Dedifferentiated amniotic fluid mesenchymal stem cell (primary cell): Measurements from ENCODE around the gene STARD7.

ENCODE experiments used
- DNase-seq: peaks from one replicate; pipeline ENCODE4 v3.0.0-alpha.2; 2016; ENCODE audit errors: extremely low spot score

Gene STARD7

DNA sequence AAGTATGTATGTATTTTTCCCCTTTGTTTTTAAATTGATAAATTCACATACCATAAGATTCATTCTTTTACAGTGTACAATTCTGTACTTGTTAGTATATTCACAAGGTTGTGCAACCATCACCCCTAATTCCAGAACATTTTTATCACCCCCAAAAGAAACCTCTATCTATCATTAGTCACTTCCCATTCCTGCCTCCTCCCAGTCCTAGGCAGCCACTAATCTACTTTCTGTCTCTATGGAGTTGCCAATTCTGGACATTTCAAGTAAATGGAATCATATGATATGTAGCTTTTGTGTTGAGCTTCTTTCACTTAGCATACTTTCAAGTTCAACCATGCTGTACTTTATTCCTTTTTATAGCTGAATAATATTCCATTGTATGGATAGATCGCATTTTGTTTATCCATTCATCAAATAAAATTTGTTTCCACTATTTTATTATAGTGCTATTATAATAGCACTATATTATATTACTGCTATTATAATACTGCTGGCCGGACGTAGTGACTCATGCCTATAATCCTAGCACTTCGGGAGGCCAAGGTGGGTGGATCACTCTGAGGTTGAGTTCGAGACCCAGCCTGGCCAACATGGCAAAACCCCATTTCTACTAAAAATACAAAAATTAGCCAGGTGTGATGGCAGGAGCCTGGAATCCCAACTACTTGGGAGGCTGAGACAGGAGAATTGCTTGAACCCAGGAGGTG lies 10.9 kb downstream of the STARD7 start:
- DNase-seq, result no peak

DNA sequence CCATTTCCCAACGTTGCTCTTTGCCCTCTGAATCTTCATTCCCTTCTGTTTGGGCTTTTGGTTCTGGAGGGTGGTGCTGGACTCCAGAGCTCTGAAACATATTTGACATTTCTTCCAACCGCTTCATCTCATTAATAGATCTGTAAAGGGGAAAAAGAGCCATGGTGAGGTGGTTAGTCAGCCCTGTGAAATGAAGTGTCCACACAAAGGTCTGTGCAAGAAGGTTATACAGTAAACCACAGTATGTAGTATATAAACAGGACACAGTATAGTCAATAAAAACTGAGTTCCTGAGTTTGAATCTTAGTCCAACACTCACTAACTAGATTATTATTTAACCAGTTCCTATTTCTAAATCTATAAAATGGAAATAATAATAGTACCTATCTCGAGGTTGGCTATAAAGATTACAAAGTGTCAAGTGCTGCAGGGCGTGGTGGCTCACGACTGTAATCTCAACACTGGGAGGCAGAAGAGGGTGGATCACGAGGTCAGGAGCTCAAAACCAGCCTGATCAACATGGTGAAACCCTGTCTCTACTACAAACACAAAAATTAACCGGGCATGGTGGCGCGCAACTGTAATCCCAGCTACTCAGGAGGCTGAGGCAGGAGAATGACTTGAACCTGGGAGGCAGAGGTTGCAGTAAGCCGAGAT lies 13.1 kb downstream of the STARD7 start:
- DNase-seq, result no peak

DNA sequence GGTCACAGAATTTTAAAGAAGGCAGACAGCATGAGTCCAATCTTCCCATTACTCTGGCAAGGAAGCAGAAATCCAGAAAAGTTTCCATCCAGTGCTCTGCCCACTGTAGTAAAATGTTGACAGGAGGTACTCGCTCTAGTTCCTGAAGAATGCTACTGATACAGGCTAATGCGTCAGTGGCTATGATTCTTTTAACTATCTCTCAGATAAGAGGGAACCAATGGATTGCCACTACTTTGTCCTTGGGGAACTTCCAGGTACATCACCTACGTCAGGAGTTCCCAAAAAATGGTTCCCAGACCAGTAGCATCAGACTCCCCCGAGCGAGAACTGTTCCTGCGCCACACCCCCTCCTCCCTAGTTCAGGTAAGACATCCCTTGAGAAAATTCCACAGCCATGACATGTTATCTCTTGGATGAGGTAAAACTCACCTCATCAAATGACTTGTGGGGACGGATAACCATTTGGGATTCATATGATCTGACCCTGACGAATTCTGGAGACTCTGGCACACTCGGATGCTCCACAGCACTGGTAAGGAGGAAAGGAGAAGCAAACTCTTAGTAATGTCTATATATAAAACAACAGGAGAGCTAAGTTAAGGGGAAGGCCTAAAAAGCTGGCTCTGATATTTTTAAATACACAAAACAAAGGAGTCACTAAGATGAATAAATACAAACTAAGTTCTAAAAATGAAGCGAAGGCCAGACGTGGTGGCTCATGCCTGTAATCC lies 16.5 kb downstream of the STARD7 start:
- DNase-seq, result no peak

DNA sequence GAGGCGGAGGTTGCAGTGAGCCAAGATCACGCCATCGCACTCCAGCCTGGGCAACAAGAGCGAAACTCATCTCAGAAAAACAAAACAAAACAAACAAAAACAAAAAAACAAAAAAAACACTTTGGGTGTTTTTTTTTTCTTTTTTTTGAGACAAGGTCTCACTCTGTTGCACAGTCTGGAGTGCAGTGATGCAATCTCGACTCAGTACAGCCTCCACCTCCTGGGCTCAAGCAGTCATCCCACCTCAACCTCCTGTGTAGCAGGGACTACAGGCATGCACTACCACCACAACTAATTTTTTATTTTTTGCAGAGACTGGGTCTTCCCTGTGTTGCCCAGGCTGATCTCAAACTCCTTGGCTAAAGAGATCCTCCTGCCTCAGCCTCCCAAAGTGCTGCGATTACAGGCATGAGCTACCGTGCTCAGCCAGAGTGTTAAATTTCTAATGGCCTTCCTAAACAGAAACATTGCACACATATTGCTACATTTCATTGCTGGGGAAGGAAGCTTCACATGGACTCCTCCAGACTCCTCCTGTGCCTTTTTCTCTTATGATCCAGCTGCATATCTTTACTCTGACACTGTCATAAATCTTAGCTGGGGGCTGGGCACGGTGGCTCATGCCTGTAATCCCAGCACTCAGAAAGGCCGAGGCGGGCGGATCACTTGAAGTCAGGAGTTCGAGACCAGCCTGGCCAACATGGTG lies 19.7 kb downstream of the STARD7 start:
- DNase-seq, result no peak

DNA sequence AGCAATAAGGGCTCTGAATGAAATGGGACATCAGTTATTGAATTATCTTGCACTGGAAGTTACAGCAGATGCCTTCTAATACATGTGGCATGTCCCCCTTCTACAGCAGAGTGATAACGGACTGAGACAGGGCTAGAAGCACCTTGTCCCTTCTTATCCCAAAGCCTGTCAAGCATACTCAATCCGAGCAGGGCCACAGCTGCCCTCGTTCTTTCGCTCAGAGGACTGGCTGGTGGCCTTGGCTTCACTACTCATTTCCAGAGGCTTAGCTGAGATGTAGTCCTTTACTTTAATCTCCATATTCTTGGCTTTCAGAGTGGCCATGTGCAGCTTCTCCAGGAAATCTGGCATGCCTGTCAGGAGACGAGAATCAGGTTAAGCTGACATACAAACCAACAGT lies 22.1 kb downstream of the STARD7 start:
- DNase-seq, result no peak

DNA sequence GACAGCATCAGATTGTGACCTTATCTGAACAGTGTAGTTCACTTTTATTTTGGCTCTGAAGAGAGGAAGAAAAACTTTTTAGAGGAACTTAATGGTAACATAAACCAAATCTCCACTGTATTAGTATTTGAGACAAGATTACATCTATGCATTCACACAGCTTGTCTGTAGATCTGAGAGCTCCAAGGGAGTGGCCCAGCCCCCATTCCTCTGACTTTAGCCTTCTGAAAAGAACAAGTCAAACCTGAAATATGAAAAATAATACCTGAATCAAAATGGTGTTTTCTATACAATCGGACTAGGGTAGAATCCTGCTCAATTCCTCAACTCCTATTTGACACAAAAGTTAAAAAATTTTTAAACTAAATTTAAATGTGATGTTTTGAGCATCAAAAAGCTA lies 23.1 kb downstream of the STARD7 start:
- no peak for DNase-seq

DNA sequence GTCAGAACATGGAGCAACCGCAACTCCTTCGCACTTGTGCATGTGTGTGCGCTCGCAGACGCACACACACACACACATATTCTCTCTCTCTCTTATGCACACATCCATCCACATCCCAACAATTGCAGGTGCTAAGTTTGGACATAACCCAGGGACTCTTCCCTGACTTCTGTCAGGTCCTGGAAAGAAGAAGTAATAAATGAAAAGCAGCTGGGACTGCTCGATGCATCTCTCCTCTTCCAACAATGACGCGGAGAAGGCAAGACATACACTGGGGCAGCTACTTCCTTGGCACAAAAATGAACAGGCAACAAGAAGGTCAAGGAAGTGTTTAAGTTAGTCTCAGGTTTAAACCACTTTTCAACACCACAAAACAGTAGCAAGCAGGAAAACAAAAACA lies 23.6 kb downstream of the STARD7 start:
- DNase-seq, result no peak

DNA sequence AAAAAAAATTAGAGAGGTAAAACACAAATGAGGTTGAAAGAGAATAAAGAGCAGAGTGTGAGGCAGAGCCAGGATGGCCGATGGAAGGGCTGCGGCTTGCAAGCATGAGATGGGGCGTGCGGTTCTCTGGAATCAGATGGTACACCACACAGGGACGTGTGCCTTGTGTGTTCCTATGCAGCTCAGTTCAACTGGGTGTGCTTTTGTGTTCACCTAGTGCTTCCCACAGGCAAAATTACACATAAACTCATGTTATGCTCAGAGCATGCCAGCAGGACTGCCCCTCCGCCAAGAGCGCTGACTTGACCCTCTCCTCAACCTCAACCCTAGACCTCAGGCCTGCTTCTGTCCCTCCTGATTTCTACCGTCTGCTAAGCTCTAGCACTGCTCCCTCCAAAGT lies 24.4 kb downstream of the STARD7 start:
- no peak for DNase-seq

DNA sequence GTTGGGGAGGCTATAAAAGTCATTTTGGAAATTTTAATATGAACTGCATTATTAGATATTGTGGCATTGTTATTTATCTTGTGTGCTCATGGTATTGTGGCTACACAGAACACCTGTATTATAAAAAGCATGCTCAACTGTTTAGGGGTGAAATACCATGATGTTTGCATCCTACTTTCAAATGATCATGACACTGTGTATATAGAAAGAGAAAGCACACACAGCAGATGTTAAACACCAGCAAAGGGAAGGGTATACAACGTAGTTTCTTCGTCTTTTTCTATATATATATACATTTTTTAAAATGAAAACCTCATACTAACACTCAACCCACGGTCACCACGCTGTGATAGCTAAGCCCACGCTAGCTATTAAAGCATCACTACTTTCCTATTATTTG lies 27.1 kb downstream of the STARD7 start:
- no peak for DNase-seq

DNA sequence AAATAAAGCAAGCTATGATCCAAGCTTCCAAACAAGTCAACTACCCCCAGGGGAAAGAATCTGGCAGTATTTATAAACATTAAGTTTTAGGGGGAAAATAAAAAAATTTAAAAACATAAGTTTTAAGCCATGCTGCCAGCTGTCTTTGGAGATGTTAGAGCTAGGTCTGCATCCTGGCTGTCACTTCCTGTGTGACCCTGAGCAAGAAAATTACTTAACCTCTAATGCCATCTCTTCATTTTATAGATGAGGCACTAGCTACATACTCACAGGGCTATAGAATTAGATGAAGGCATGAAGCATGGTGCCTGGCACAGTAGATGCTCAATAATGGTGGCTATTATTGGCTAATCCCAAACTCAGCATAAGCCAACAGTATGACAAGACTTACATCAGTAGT lies 28.1 kb downstream of the STARD7 start:
- DNase-seq, result no peak

DNA sequence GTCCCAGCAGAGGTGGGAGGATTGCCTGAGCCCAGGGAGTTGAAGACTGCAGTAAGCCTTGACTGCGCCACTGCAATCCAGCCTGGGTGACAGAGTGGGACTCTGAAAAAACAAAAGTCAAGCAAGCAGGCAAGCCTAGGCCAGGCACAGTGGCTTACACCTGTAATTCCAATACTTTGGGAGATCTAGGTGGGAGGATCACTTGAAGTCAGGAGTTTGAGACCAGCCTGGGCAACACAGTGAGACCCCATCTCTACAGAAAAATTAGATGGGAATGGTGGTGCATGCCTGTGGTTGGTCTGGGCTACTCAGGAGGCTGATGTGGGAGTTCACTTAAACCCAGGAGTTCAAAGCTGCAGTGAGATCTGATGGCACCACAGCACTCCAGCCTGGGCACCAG lies 28.6 kb downstream of the STARD7 start:
- no peak for DNase-seq

DNA sequence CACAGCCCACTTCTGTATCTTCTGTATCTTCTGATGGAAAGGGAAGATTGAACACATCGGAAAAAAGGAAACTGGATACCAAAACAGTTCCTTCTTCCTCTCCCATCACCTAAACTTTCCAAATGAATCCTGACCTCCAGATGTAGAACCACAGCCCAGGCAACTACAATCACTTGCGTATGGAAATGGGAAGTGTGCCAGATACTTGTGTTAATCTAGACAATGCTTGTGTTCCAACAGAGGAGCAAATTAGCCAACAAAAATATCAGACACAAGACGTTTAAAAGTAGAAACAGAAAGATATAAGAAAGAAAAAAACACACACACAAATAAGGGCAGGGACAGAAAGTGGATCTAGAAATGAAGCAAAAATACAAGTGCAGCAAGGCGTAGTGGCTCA lies 32.0 kb downstream of the STARD7 start:
- no peak for DNase-seq

DNA sequence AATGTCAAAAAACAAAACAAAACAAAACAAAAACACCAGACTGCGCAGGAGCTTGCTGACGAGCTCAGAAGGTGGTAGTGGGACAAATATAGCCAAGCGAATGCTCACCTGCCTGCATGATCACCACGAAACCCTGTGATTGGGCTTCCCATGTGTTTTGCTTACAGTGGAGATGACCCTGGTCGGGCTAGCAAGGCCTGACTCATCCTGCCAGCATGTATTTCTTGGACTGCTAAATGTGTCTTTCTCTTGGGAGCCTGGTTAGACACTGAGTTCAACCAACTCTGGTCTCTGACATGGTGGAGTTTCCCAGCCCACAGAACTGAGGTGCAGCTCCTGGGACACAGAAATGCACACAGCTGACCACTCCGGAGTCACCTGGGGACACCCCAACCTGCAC lies 32.7 kb downstream of the STARD7 start:
- DNase-seq, result no peak

DNA sequence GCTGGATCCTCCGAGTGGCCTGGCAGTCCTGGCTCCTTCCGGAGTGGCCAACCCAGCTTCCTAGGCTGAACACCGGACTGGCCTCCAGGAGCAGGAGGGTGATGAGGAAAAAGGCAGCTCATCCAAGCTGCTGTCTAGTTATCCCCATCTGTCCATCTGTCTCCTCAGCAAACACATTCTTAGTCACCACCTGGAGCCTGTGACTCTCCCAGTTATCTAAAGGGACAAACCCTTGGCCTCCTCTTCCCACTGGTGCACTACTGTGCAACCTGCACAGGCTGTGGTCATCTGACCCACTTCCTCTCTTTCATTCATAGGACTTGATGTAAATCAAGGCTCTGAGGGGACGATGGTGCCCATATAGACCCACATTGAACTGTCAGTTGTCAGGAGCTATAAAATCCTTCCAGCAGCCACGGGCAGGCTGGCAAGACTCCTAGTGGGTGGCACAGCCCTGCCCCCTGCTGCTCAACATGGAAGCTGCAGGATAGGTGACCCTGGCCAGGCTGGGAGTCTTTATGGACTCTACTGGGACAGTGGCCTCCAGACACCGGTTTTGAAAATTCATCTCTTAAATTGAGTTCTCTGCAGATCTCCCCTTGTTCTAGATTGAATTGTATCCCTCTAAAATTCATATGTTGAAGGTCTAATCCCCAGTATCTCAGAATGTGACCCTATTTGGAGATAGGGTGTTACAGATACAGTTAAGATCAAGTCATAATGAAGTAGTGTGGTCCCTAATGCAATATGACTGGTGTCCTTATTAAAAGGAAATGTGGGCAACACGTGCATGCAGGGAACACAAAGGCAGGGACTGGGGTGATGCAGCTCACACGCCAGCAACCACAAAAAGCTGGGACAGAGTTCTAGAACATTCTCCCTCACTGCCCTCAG lies 34.1 kb downstream of the STARD7 start:
- peak; percentile 41 for DNase-seq

DNA sequence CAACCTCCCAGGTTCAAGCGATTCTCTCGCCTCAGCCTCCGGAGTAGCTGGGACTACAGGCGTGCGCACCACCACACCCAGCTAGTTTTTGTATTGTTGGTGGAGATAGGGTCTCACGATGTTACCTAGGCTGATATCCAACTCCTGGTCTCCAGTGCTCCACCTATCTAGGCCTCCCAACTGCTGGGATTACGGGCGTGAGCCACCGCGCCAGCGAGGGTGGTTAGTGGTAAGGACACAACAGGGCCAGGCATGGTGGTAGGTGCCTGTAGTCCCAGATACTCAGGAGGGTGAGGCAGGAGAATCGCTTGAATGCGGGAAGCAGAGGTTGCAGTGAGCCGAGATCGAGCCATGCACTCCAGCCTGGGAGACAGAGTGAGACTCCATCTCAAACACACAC lies 36.8 kb downstream of the STARD7 start:
- DNase-seq, result no peak

DNA sequence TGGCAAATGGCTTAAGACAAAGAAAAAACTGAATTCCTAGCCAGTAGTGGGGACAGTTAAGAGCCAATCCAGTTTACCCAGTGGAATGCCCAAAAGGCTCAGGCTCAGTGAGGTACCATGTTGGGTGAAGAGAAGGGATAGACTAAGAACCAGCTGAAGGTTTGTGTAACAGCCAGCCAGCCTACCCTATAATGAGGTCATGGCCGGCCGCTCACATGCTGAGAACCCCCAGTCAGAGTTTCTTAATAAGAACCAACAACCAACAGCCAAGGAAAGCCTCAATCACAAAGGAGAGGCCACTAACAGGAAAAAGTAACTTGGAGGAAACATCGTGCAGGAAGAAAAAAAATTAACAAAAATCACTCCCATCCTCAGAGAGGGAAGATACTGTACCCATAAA lies 38.0 kb downstream of the STARD7 start:
- no peak for DNase-seq

DNA sequence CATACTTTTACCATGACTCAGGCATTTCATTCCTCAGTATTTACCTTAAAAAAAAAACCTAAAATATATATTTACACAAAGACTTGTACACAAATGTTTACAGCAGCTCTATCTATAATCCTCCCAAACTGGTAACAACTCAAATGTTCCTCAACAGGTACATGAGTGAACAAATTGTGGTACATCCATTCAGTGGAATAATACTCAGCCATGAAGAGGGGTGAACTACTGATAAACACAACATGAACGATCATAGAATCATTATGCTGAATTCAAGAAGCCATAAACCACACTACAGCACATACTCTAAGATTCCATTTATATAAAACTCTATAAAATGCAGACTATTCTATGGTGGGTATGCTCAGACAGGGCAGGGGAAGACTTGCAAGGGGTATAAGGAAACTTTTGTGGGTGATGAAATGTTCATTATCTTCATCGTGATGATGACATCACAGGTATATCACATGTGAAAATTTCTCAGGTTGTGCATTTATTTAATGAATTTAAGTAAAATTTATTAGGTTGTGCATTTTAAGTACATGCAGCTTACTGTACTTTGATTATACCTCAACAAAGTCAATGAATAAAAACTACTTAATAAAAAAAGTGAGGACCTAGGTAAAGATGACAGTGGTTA lies 38.6 kb downstream of the STARD7 start:
- no peak for DNase-seq

DNA sequence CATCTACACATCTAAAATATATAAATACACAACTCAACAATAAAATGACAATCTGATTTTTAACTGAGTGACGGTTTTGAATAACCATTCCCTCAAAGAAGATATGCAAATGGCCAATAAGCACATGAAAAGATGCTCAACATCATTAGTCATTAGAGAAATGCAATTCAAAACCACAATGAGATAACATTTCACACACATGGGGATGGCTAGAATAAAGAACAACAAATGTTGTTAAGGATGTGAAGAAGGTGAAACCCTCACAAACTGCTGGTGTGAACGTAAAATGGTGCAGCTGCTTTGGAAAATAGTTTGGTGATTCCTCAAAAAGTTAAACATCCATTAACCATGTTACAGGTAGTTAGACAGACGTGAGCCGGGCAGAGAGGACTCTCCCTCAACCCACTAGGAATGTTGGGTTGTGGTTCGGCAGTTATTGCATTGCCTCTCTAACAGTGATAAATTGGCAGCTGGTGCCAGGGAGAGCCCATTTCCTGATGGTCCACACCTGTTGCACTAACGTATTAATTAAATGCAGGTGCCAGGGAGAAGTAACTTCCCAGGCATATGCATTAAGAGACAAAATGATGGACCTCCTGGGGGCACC lies 41.1 kb downstream of the STARD7 start:
- no peak for DNase-seq

DNA sequence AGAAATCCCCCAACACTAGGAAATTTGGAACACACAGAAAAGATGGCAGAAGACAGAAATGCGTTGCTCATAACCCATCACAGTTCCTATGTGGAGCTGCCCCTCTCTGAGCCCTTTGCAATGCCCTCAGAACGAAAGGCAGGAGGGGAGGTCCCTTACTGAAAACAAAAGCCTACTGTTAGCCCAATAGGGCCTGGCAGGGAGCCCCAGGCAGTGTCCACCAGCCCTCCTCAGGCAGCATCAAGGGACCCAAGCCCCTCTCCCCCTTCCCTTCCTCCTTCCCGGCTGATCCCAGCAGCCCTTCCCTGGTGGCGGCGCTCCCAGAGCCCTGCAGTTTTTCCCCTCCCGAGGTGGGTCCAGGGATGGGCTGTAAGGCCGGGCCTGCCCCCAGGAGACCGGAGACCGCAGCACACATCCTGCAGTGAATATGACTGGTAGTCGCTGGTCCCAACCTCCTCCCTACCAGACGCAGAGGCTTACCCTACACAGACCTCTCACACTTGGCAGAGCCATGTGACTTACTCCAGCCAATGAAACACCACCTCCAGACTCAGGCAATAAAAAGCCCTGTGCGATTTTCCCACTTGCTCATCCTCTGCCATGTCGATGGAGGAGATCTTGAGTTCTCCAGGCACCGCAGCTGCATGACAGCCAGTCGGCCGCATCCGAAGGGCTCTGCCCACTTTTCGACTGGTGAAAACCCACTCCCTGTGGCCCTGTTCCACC lies 44.0 kb downstream of the STARD7 start:
- no peak for DNase-seq
